ENCODE measurements around the gene SLC39A11. TPM values are rescaled to one million over a fixed set of nuclear protein-coding genes. Genes with fewer than 3 reads are reported as not detected.

Gene SLC39A11
- total RNA-seq, 1 experiment from 2014 or later, result 18.3 TPM

DNA sequence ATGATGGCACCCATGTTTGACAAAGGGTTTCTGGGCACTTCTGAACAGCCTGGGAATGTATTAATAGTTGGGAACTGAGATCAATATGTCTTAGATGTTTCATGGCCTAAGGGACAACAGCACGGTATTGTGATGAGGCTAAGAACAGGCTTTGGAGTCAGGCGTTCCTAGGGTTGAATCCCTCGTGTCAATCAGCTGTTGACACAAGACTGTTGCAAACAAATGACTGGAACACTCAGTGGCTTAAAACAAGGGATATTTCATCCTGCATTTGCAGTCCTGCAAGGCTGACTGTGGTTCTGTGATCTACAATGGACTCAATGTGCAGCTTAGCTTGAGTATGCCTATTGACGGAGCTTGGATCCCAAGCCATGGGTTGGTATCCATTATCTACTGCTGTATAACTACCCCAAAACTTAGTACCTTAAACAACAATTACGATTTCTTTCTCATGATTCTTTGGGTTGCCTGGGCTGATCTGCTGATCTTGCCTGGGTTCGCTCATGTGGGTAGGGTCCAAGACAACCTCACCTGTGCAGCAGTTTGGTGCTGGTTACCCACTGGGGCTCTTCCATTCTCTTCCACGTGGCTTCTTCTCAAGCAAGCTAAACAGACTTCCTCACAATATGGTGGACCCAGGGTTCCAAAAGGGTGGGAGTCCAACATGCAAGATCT lies 472.4 kb downstream of the SLC39A11 start:
- no peak for DNase-seq (ENCODE audit: low read depth)

DNA sequence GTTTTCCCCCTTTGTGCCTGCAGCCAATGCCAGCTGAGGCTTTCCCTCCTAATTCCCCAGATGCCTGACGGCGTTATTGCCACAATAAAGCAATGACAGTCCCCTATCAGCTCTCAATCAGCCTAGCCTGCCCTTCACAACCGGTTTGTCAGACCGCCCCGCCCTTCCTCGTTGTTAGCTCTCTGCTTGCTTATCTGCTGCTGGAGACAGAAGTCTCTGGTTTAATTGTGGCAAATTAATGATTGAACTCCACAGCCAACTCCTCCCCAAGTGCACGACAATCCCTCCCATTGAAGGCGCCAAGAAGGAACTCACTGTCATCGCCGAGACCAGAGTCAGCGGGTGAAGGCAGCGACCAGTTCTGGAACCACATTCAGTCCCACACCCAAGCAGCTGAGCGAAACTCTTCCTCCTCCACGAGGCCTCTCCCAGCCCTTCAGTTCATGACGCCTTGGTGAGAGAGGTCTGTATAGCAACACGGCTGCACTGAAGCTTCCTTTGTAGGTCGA lies 474.4 kb downstream of the SLC39A11 start:
- DNase-seq (ENCODE audit: low read depth), result no peak

DNA sequence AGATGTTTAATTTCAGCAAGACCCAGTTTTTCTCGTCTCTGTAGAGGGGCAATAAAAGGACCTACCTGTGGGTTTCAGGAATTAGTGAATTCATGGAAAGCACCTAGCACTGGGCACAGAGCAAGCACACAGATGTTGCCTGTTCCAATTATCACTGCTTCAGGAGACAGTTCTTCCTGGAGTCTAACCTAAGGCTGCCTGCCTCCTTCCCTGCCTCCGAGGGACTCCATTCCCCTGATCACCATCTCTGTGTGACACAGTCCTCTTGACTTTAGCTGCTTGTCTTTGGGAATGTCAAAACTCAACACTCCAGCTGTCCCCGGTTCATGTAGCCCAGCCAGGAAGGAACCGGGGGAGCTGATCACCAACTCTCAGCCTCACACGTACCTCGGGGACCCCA lies 474.9 kb downstream of the SLC39A11 start:
- no peak for DNase-seq (ENCODE audit: low read depth)

DNA sequence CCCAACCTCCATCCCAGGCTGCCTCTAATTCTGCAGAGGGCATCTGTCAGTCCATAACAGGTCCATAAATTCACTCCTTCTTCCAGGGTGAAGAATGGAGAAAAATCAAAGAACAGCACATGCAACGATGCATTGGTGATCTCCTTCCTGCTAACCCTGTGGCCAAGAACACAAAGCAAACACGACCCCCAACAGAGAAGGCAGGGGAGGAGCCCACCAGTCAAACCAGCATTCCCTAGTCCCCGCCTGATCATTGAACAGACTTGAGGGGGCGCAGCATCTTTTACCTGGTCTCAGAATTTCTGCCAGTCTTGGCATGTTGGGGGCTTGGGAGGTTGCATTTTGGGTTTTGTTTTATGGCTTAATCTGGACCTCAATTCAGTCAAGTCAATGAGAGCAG lies 476.0 kb downstream of the SLC39A11 start:
- no peak for DNase-seq (ENCODE audit: low read depth)

DNA sequence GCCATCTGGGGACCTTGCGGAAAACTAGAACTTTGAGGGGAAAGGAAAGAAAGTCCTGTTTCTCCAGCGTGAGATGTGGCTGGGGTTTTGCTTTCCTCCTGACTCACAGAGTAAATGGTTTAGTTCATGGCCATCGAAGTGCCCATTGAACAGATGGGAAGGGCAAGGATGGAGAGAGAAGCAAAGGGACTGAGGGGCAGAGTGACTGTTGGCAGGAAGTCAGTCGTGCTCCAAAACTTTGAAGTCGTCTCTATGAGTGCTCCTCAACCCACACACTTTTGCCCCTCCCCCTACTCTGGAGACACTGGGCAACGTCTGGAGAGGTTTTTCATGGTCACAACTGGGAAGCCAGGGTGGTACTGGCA lies 476.9 kb downstream of the SLC39A11 start:
- peak; percentile 21 for DNase-seq (ENCODE audit: low read depth)

DNA sequence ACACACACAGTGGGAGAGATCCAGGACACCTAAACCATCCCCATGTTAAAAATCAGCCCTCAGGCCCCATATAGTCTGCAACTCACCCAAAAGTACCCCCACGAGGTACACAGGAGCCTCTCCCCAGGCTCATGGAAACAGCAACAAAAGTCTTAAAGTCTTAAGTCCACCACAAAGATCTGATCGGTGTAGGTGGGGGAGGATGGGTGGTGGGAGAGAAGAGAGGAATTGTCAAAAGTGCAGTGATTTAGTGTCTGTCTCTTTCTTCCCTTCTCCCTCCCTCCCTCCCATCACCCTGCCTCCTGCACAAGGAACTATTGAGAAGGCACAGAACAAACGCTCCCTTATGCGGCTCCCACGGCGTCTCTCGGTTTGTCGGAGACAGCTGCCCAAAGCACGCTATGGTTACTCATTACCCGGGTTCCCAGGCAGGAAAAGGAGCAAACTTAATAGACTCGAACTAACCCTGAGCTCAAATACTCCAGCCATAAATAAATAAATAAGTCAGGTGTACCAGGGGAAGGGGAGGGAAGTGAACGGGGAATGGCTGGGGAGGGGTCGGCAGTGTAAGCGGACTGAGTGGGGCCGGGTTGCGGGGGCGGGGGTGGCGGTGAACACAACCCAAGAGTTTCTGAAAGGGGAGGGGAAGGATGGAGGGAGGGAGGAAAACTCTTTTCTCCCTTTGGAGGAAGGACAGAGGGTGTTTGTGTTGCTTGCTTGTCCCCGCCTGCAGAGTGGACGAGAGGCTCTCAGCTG lies 477.4 kb downstream of the SLC39A11 start:
- DNase-seq (ENCODE audit: low read depth), result peak; percentile 89

DNA sequence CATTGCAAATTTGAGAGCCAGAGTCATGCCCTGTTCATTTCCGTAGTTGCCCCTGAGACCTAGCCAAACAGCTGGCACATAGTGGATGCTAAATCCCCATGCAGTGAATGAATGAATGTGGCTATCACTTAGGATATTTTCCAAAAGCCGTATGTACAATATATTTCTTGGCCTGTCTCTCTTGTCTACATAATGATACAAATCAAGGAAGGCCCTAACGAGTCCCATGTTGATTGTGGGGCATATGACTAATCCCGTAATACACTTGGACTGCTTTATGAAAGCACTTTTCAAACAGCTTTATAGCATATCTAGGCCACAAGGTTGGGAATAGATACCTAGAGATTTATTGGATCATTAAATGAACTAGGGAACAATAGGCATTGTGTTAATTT lies 478.0 kb downstream of the SLC39A11 start:
- peak; percentile 71 for DNase-seq (ENCODE audit: low read depth)

DNA sequence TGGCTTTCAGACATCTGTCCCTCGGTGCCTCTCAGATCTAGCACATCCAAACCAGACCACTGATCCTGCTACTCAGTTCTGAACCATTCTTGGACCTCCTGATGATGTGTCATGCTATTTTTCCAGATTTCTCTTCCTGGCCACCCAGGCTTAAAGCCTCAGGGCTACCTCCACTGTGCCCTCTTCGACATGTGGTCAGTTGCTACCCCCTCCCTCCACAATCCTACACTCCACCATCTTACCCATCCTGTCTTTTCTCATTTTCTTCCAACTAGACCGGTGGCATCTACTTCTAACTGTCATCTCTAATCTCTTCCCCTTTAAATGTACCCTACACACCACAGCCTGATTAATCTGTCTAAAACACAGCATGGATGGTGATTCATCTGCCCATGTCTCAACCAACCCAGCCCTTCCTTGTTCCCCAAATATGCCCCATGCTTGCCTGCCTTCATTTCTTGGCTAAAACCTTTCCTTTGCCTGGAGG lies 478.6 kb downstream of the SLC39A11 start:
- DNase-seq (ENCODE audit: low read depth), result peak; percentile 88

DNA sequence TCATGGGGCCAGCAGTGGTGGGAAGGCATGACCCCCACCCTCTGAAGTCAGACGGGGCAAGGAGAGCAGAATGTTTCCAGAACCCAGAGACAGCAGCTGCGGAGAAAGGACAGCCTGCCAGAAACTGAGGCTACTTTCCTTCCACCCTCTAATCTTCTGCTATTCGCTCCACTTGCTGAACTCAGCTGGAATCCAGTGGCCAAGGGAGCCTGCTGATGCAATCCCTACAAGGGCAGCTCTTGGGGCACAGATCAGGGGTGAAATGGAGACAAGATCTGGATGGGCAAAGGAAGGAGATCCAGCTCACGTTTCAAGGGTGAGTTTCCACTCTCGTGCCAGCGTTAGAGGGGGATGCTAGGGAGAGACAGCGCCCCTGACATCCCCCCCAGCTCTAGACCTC lies 479.1 kb downstream of the SLC39A11 start:
- peak; percentile 53 for DNase-seq (ENCODE audit: low read depth)

DNA sequence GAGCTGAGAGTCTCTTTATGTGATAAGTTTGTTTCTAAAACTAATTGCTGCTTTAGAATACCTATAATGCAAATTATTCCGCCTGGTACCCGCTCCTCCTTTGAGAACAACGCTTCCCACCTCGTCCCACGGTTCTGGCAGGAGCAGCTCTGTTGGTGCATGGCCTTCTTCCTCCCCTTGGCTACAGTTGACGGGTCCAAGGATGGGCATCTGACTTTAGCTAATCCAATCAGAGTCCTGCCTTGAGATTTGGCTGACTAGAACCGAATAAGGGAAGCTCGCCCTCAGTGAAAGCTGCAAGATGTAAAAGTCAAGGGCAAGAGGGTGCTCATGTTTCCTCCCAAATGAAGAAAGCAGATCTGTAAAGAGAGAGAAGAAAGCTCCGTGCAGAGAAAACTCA lies 481.3 kb downstream of the SLC39A11 start:
- DNase-seq (ENCODE audit: low read depth), result no peak

DNA sequence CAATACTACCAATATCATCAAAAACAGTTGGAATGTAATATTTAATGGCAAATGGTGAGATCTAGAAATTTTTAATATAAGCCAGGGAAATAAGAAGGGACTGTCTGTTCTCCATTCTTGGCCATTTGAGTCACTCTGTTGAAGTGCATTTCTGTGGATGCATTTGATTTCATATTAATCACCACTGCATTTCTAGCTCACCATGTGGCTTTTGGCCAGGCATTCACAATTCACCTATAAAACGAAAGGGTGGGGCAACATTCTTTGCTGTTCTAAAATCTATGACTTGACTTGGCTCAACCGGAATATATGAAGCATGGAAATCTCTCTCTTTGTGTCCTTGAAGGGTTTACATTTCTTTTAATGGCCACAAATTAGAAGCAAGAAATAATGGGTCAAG lies 483.0 kb downstream of the SLC39A11 start:
- peak; percentile 84 for DNase-seq (ENCODE audit: low read depth)

DNA sequence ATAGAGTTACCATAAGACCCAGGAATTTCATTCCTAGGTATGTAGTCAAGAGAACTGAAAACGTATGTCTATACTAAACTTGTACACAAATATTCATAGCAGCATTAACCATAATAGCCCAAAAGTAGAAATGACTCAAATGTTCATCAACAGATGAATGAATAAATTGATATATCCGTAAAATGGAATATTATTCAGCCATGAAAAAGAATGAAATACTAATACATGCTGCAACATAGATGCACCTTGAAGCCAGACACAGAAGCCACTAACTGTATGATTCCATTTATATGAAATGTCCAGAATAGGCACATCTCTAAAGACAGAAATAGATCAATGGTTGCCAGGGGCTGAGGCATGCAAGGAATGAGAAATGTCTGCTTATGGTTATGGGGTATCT lies 484.1 kb downstream of the SLC39A11 start:
- no peak for DNase-seq (ENCODE audit: low read depth)

DNA sequence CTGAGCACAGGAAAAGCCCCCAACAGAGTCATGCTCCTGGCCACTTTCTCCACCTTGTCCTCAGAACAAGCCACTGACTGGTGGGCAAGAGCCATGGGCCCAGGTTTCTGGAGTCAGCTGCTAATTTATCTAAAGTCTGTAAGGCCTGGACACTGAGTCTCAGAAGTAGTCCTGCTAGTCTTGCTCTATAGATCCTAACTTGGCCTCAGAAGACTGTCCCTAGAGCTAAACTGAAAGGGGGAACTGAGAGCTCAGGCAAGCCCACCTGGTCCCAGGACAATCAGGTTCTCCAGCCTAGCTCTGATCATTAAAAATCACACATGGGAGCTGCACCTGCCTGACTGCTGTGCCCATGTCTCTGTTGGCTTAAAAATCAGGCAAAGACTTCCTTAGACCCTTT lies 485.8 kb downstream of the SLC39A11 start:
- no peak for DNase-seq (ENCODE audit: low read depth)

DNA sequence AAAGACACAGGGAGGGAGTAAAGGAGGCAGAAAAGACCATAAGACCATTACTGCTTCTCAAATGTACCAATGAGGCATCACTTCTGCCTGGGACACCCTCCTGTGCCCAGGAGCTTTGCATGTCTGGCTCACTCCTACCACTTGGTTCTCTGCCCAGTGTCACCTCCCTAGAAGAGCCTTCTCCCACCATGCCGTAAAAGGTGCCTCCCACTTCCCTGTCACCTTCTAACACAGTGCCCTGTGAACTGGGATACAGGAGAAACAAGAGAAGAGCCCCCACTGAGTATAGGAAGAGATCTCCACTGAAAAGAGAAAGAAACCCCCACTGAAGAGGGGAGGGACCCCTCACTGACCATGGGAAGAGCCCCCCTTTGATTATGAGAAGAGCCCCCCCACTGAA lies 486.9 kb downstream of the SLC39A11 start:
- no peak for DNase-seq (ENCODE audit: low read depth)

DNA sequence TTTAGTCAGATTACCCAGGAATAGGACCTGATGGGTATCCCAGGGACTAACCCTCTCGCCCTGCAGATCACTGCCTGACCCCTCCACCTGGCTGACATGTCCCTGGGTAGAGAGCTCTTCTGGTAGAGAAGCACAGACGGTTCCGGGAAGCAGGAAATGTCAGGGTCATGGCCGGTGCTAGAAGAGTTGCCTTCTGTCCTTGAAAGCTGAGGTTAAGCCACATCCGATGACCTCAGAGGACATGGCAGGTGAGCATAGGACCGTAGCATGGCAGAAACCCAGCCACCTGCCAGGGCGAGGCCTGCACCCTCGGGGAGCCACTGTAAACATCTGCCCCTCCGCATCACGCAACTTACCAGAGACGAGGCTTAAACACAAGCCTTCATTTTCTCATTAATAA lies 488.0 kb downstream of the SLC39A11 start:
- no peak for DNase-seq (ENCODE audit: low read depth)

DNA sequence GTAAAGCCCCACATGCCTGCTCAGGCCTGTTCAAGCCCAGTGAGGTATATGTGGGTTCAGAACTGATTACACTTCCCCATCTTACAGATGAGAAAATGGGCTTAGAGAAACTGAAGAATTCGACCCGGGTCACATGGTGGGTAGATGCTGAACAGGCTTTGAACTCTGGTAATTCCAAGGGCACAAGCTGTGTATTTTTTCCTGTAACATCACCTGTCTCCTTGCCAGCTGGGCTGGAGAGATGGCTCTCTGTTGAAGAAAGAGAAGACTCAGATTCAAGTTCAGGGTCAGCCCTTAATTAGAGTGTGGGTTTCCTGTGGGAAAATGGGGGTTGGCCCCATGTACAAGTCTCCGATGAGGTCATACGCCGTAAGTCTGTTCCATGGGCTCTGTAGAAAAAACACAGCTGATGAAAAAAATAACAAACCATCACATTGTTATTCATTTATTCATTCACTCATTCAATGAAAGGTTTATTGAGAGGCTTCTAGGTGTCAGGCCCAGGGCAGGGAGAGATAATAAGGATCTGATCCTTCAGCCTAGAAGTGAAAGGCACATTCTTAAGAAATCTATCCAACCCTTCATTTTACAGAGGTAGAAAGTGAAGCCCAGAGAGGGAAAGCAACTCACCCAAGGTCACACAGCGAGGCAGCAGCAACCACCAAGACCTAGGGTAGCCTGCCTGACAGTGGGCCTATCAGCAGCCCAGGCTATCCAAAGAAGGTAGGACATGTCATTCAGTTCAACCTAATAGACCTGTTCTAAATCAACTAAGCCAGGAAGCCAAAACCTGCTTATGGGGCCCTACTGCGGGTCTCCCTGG lies 488.9 kb downstream of the SLC39A11 start:
- DNase-seq (ENCODE audit: low read depth), result peak; percentile 88

DNA sequence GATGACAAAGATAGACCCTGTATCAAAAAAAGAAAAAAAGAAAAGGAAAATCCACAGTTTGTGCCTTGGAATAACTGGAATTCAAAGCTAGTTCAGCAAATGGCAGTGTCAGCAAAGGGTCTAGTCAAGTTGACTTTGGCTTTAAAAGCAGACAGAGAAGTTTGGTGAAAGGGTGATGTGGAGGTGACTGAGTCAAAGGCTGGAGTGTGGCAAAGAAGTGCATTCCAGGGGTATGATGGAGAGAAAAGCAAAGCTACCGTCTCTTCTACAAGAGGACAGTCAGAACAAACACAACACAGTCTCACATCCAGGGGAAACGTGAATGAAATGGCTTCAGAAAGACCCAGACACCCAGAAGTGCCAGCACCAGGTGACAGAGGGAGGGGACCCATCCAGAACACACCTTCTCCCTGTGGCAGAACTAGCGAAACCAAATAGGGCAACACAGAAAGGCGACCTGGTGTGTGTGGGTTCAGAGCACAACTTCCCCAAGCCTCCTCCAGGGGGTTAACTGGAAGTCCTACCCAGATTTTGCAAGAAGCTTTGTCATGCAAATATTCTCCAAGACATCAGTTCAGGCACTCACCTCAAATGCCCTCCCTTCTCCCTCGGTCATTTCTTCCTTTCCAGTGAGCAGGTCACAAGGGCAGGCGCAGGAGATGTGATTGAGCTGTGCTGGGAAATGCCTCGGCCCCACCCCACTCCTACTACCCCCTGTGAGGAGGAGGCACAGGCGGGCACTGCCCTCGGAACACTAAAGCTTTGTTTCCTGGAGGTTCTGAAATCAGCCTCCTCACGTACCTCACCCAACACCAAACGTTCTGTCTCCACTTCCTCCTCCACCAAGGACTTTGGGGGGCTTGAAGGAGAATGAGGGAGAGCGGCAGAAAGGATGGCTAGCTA lies 489.7 kb downstream of the SLC39A11 start:
- DNase-seq (ENCODE audit: low read depth), result peak; percentile 83

DNA sequence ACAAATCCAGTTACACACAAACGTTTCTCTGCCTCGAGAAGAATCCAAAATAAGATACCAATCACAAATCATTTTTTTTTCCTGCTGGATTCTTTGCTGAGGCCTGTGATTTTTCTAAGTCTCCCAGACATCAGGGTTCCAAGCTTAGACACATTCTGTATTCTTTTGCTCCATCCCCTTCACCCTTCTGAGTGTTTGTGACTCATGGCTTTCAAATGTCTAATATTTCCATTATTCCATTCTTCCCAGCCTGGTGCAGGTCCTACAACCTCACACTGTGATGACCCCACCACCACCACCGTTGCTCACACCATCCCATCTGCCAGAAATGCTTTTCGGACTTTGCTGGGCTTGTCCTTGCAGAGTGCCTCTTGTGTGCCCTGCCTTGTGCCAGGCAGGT lies 491.6 kb downstream of the SLC39A11 start:
- DNase-seq (ENCODE audit: low read depth), result peak; percentile 62

DNA sequence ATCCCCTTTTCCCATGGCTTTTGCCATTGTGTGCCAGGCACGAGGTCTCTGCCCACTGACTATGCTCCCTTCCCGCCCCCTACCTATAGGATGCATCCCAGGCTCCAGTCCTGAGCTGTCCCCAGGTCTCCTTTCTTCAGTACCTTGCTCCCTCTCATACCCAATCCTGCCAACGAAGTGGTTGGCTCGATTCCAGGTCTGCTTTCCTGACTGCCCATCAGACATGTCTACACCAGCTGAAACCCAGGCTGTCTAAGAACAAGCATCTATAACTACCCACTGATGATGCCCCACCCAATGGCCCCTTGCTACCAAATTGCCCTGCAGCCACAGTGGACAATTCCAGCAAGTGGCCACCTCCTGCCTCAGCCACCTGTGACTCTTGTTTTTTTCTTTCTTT lies 492.6 kb downstream of the SLC39A11 start:
- no peak for DNase-seq (ENCODE audit: low read depth)

DNA sequence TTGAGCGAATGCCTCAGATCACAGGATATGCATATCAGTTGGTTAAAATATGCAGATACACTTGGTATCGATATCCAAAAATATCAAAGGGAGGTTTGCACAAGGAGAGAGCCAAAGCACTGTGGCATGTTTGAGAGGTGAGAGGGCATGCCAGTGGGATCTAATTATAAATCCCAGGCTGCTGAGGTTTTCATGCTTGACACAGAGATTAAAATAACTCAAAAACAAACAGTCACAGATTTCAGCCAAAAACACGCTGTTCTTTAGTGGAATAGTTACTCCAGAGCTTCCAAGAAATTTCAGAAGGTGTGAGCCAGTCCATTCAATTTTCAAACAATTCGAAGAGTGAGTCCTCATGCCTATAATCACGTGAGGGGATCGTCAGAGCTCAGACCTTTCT lies 493.8 kb downstream of the SLC39A11 start:
- no peak for DNase-seq (ENCODE audit: low read depth)

DNA sequence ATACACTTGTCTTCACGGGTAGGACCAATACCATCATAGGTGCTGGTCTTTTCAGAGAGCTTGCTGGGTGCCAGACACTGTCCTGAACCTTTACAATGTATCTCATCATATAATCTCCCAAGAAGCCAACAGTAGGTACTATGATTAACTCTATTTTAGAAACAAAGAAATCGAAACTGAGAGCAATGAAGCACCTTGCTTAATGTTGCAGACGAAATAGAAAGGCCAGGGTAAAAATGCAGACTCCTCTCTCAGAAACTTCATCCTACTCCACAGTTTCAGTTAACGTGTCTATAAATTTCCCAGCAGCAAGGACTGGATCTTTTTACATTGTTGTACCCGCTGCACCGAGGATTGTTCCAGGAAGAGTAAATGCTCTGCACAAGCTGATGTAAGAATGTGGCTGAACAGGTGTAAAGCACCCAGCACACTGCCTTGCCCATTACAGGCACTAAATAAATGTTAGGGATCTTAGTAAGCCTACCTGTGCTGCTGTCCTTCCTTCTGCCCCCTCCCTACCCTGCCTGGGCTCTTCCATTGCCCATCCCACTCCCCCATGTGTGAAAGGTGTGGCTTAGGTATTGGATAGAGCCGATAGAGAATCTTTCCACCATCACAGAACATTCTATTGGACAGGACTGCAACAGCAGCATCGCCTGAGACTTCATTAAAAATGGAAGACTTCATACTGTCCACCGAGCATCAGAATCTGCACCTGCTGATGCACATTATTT lies 495.0 kb downstream of the SLC39A11 start:
- DNase-seq (ENCODE audit: low read depth), result no peak

Data from Daoy (cell line).